COLO668 (cell line): ENCODE measurements around the gene ZBTB40.

Experiments
- DNase-seq: peaks from one replicate; lab custom pipeline; 2025; ENCODE audit not compliant: unreplicated experiment; lab: John Stamatoyannopoulos, UW

Gene ZBTB40

DNA sequence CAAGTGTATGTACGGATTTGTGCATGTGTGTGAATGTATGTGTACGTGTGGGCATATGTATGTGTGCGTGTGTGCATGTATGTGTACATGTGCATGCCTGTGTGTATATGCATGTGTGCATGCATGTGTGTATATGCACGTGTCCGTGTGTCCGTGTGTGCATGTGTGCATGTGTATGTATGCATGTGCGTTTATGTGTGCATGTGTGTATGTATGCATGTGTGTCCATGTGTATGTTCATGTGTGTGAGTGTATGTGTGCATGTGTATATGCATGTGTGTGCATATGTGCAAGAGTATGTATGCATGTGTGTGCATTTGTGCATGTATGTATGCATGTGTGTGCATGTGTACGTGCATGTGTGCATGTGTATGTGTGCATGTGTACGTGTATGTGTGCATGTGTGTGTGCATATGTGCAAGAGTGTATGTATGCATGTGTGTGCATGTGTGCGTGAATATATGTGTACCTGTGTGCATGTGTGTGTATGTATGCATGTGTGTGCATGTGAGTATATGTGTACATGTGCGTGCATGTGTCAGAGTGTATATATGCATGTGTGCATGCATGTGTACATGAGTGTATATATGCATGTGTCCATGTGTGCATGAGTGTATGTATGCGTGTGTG lies 127.2 kb downstream of the ZBTB40 start:
- DNase-seq, result no peak

- no peak for DNase-seq
These were observed 128.0 kb downstream of the ZBTB40 start for GRCh38 chr1:22579541-22580155.
